Ovary (tissue), 10 donors: ENCODE results near the gene MC5R. TPM values are rescaled to one million over a fixed set of nuclear protein-coding genes. Genes with fewer than 3 reads are reported as not detected.

ENCODE experiments used
- DNase-seq, 5 donors: peaks; one replicate each; pipeline ENCODE4 v3.0.0-alpha.2; 2019 to 2020
- H3K27ac ChIP-seq, 2 donors: fragments of 200-600 bp; one replicate each; pipeline versions ENCODE4 v1.5.1 to v1.8.0; 2019 to 2022
- H3K27me3 ChIP-seq: fragments of 200-600 bp; one replicate; pipeline ENCODE4 v1.8.0; 2022
- H3K36me3 ChIP-seq: fragments of 200-600 bp; sonication (generic); one replicate; pipeline ENCODE4 v1.5.1; 2019
- H3K4me1 ChIP-seq: one replicate; pipeline ENCODE4 v1.8.1; 2013; ENCODE audit warnings: mild to moderate bottlenecking, moderate library complexity; ENCODE audit not compliant: insufficient read depth
- H3K4me3 ChIP-seq: fragments of 200-600 bp; sonication (generic); one replicate; pipeline ENCODE4 v1.5.1; 2017
- H3K9me3 ChIP-seq, 2 donors: fragments of 200-600 bp in 1 of 2; sonication (generic) in 1 of 2; one replicate each; pipeline versions ENCODE4 v1.5.1 to v1.8.1; 2013 to 2019; ENCODE audit warnings: mild to moderate bottlenecking in 1 of 2, moderate library complexity in 1 of 2
- CTCF ChIP-seq, 3 donors: fragments of 450-650 bp in 2 of 3; fragments of 200-600 bp in 1 of 3; IDR thresholded peaks; one replicate each; pipeline versions ENCODE4 v1.5.1 to v1.8.0; 2016 to 2022; ENCODE audit warnings: antibody characterized with exemption in 3 of 3, mild to moderate bottlenecking in 1 of 3
- EP300 ChIP-seq: sonication (generic); formaldehyde crosslinking; IDR thresholded peaks from one replicate; pipeline ENCODE4 v1.6.1; 2017; ENCODE audit warnings: antibody characterized with exemption
- POLR2A ChIP-seq: fragments of 450-650 bp; IDR thresholded peaks from one replicate; pipeline ENCODE4 v1.6.1; 2017; ENCODE audit warnings: antibody characterized with exemption, mild to moderate bottlenecking, moderate library complexity
- WGBS, 3 donors: extraction: QIAGEN DNeasy Blood & Tissue Kit in 1 of 3; methylation state at CpG; one replicate each; pipeline versions ENCODE4 v1.1.5 to v1.1.7; 2013 to 2017; 5-methylcytosine and 5-hydroxymethylcytosine counted together
- intact Hi-C, 4 donors: fragments of 100-400 bp; cut with DNase I; formaldehyde crosslinking; loops; one replicate each; pipeline versions ENCODE4 v1.11.0 to v1.15.1; 2022 to 2023
- long read RNA-seq, 3 donors: library from polyadenylated mRNA in 2 of 3; unstranded in 2 of 3; transcript quantifications; one replicate each; pipeline ENCODE4 v2.0.0 and lab custom pipeline, GENCODE V29; 2021 to 2026
- polyA plus RNA-seq, 2 donors: library from polyadenylated mRNA; stranded (reverse); fragments of 200-250 nt in 1 of 2; fragments of 350-450 nt in 1 of 2; fragmentation: Illumina TruSeq in 1 of 2; extraction: RNeasy Lipid Tissue Mini Kit (QIAGEN cat#74804) in 1 of 2; gene quantifications; one replicate each; pipeline ENCODE4 v1.2.3, GENCODE V29; 2013 to 2014
- total RNA-seq, 7 donors: library from RNA; depleted of rRNA in 2 of 7; stranded (reverse); fragments of >200 nt in 2 of 7; fragmentation: NEBNext Ultra II Directional in 3 of 7; extraction: Animal tissue kit (Norgen Biotek cat#: 25700) in 3 of 7; gene quantifications; one replicate each; pipeline versions ENCODE4 v1.1.0 to v1.2.4, GENCODE V29; 2016 to 2023
- donor health status: DM: no; HTN: no; CAD: no; lungs with moderate emphysema.
- donor health status: DM: no; HTN: no; CAD: no.
- donor health status: Bipolar disorder and iron deficiency.
- donor health status: DM: yes; HTN: yes; CAD: no.
- donor health status: DM: no; HTN: no; CAD: no.
- donor health status: DM: yes; HTN: yes; CAD: no.

Gene MC5R
- total RNA-seq (not detected), polyA plus RNA-seq (not detected)
- long read RNA-seq, donor 1 = 0 reads
- long read RNA-seq, donor 2 = 0 reads
- long read RNA-seq, donor 3 = 0 reads

DNA sequence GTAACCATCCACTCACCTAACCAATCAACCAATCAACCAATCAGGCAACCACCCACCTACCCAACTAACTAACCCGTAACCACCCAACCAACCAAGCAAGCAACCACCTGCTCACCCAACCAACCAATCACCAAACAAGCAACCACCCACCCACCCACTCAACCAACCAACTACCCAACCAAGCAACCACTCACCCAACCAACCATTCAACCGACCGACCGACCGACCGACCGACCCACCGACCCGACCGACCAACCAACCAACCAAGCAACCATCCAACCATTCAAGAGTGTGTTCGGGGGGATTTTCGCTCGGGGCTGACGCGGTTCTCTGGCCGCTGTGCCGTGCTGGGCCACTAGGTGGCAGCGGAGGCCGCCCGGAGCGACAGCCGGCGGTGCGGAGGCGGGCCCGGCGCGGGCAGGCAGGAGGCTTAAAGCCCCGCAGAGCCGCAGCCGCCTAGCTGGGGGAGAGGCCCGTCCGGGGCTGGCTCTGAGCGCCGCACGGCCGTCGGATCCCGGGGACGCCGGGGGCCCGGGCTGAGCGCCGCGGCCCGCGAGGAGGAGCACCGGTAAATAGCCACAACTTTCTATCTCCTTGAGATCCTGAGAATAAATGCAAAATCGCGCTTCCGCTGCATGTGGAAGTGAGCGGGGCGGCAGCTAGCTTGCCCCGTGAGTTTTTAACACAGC, at the start of gene MC5R:
Gene MC5R, plus strand, starts transcription at position 443 of the 689 bp plus-strand sequence. CDS start 1,617 bp downstream, outside the sequence.
- H3K27me3 ChIP-seq = no peaks in the 10 kb centered on the region
- TF ChIP-seq CTCF (IDR thresholded peaks at IDR 0.05) (peak; percentile 52 to 88 (median 77)), POLR2A (no peak)
- WGBS, 3 donors = 2 to 5% (median 3%) methylated on average over 49 to 54 of the region's 54 CpGs
- H3K4me1 ChIP-seq = no peaks in the 10 kb centered on the region
- no peak within 1 kb of the TSS for H3K27ac ChIP-seq
- intact Hi-C loops = no loop called here
- H3K36me3 ChIP-seq = no peaks in the 10 kb centered on the region
- DNase-seq = peak; percentile 33 to 73 (median 43)
- no peaks in the 10 kb centered on the region for H3K9me3 ChIP-seq
- peak within 1 kb of the TSS; percentile 26 for H3K4me3 ChIP-seq

DNA sequence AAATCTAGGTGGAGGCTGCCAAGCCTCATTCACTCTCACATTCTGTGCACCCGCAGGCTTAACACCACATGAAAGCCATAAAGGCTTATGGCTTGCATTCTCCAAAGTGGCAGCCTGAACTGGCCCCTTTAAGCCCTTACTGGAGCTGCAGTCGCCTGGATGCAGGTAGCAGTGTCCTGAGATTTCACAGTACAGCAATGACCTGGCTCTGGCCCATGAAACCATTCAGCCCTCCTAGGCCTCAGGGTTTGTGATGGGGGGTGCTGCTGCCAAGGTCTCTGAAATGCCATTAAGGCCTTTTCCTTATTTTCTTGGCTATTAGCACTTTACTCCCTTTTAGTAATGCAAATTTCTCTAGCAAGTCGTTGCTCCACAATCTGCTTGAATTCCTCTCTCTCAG, 48.9 kb upstream of the MC5R start:
- Histone ChIP-seq H3K36me3 (no peaks in the 10 kb centered on the region), H3K4me3 (no peak overlapping the region), H3K27me3 (no peaks in the 10 kb centered on the region), H3K27ac (no peak overlapping the region), H3K9me3 (no peaks in the 10 kb centered on the region), H3K4me1 (no peaks in the 10 kb centered on the region)
- intact Hi-C loops = no loop called here
- DNase-seq = no peak
- TF ChIP-seq CTCF (IDR thresholded peaks at IDR 0.05) (no peak), EP300 (no peak), POLR2A (no peak)
- WGBS, 3 donors = 41 to 54% (median 45%) methylated on average over 3 of the region's 3 CpGs

- intact Hi-C loops = no loop called here
- Histone ChIP-seq H3K4me3 (no peak overlapping the region), H3K27ac (no peak overlapping the region), H3K9me3 (no peaks in the 10 kb centered on the region), H3K36me3 (no peaks in the 10 kb centered on the region), H3K27me3 (no peaks in the 10 kb centered on the region), H3K4me1 (no peaks in the 10 kb centered on the region)
- WGBS, 3 donors = 44 to 62% (median 58%) methylated on average over 7 of the region's 7 CpGs
- no peak for DNase-seq
- no peak for TF ChIP-seq CTCF (IDR thresholded peaks at IDR 0.05)
- TF ChIP-seq EP300 = no peak
- TF ChIP-seq POLR2A = no peak
Measured at GRCh38 chr18:13791181-13791580, 32.8 kb upstream of the MC5R start.

GRCh38 chr18:13793819-13794218, 30.1 kb upstream of the MC5R start:
- Histone ChIP-seq H3K4me1 (no peaks in the 10 kb centered on the region), H3K9me3 (no peaks in the 10 kb centered on the region), H3K27me3 (no peaks in the 10 kb centered on the region), H3K27ac (no peak overlapping the region), H3K36me3 (no peaks in the 10 kb centered on the region), H3K4me3 (no peak overlapping the region)
- DNase-seq = no peak
- no peak for TF ChIP-seq POLR2A
- no peak for TF ChIP-seq CTCF (IDR thresholded peaks at IDR 0.05)
- no peak for TF ChIP-seq EP300
- WGBS, 3 donors = 20 to 29% (median 22%) methylated on average over 7 of the region's 7 CpGs
- intact Hi-C loops = no loop called here
